Posterior vena cava (tissue), 2 donors: Measurements from ENCODE around the gene SGPP2. TPM values are rescaled to one million over a fixed set of nuclear protein-coding genes. Genes with fewer than 3 reads are reported as not detected.

Experiments used
- DNase-seq: peaks from one replicate; pipeline ENCODE4 v3.0.0-alpha.2; 2020; ENCODE audit warnings: low spot score
- intact Hi-C, 2 donors: fragments of 100-400 bp; cut with DNase I; formaldehyde crosslinking; loops; one replicate each; pipeline versions ENCODE4 v1.14.1 to v1.14.2; 2022 to 2023
- total RNA-seq, 2 donors: library from RNA; stranded (reverse); fragmentation: NEBNext Ultra II Directional; extraction: Animal tissue kit (Norgen Biotek cat#: 25700); gene quantifications; one replicate each; pipeline ENCODE4 v1.2.1, GENCODE V29; 2021
- donor health status: DM: yes; HTN: yes; CAD: no.
- donor health status: DM: yes; HTN: yes; CAD: no.

Gene SGPP2
- total RNA-seq, 2 donors from 2014 or later: not detected

- no peak for DNase-seq
- intact Hi-C loops: no loop called here
Observed at GRCh38 chr2:222456479-222457077, 32.2 kb downstream of the SGPP2 start.

DNA sequence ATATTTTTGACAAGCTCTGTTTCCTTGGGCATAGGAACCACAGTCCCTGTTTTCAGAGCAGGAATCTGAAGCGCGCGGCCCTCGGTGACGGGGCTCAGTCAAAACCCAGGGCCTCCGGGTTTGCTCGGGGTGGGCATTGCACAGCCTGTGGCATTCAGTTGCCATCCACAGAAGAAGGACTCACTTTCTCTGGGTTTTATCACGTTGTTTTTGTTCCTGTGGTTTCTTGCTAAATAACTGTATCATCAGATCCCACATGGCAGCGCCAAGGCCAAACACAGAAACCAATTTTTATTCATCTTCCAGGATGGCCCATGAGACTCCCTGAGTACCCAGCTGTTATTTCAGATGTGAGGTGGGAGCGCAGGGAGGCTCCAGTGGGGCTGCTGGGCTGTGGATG, 35.6 kb downstream of the SGPP2 start:
- intact Hi-C loops: no loop called here
- DNase-seq: no peak

DNA sequence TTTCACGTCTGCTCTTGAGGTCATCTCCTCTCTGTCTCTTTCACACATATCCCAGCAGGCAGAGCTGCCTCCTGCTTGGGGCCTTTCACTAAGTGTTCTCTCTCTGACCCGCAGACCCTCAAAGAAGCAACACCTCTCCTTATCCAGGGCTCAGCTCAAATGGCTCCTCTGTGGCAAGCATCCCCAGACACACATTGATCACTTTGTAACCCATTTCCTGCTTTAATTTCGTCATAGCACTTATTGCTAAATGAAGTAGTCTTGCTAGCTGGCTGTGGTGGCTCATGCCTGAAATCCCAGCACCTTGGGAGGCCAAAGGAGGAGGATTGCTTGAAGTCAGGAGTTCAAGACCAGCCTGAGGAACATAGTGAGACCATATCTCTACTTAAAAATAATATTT, 41.4 kb downstream of the SGPP2 start:
- no peak for DNase-seq
- intact Hi-C loops: no loop called here

GRCh38 chr2:222468346-222468745, 44.0 kb downstream of the SGPP2 start:
- DNase-seq: no peak
- intact Hi-C loops: no loop called here

GRCh38 chr2:222470802-222471468, 46.6 kb downstream of the SGPP2 start:
- DNase-seq: no peak
- intact Hi-C loops: no loop called here

GRCh38 chr2:222477962-222478608, 53.7 kb downstream of the SGPP2 start:
- intact Hi-C loops: no loop called here
- DNase-seq: no peak

- DNase-seq: no peak
- intact Hi-C loops: no loop called here
Observed at GRCh38 chr2:222479859-222480258, 55.5 kb downstream of the SGPP2 start.

- DNase-seq: no peak
- intact Hi-C loops: no loop called here
Observed at GRCh38 chr2:222480497-222480896, 56.2 kb downstream of the SGPP2 start.

DNA sequence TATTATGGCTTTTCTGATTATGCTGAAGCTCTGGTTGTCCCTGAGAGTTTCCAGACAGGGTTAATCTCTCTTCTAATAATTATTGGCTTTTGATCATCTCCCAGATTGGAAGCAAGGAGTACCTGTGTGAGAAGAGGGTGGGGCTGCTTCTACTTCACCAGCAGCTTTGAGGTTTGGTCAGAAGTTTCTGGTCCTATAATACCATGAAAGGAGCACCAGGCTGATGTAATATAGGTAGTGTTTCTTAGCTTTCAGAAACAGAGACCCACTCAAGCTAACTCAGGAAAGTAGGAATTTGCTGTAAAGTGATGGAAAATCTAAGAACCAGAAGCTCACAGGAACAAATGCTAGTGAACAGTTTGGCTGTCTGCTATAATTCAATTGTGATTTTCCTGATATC, 57.6 kb downstream of the SGPP2 start:
- no peak for DNase-seq
- intact Hi-C loops: no loop called here

DNA sequence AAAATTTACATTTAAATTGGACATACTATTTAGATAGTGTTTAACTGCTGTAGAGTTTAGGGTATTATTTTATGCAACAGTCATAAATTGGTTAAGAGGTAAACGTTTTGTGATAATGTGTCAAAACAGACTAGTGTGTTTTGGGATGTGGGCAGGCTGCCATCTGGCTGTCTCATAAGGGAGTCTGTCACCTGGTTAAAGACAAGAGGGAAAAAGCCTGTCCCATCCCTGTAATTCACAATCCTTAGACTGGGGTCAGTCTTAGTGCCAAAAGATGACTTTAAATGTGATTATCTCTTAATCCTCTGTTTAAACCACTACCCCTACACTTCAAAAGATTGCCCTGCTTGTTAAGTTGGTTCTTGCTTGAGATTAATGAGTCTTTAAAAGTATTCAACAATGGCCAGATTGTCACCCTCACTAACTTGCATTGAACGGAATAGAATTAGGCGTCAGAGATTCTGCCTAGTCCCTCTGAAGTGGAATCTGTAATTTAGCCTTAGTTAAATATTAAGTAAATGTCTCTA, 59.2 kb downstream of the SGPP2 start:
- intact Hi-C loops: no loop called here
- DNase-seq: no peak

GRCh38 chr2:222485367-222486211, 61.2 kb downstream of the SGPP2 start:
- no peak for DNase-seq
- intact Hi-C loops: no loop called here

DNA sequence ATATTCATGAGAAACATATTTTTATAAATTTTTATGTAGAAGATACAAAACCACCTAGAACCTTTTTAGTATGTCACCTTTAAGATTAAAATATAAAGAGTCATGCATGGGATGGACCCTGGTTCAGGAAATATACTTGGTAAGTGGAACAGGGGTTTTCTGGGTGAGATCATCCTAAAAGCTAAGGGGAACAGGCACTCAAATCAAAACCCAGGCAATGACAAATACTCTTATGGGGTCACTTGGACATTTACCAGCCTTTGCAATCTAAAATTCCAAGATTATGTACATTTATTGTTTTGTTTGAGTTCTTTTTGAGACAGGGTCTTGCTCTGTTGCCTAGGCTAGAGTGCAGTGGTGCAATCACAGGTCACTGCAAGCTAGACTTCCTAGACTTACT, 65.8 kb downstream of the SGPP2 start:
- intact Hi-C loops: no loop called here
- DNase-seq: no peak

DNA sequence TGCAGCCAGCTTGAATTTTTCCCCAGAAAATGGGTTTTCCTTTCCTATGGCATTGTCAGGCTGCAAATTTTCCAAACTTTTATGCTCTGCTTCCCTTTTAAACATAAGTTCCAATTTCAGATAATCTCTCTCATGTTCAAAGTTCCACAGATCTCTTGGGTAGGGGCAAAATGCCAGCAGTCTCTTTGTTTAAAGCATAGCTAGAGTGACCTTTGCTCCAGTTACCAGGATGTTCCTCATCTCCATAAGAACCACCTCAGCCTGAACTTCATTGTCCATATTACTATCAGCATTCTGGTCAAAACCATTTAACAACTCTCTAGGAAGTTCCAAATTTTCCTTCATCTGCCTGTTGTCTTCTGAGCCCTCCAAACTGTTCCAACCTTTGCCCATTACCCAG, 68.3 kb downstream of the SGPP2 start:
- intact Hi-C loops: no loop called here
- no peak for DNase-seq

- intact Hi-C loops: no loop called here
- DNase-seq: no peak
Observed at GRCh38 chr2:222494104-222494739, 69.9 kb downstream of the SGPP2 start.

- no peak for DNase-seq
- intact Hi-C loops: no loop called here
Observed at GRCh38 chr2:222495388-222495787, 71.0 kb downstream of the SGPP2 start.

DNA sequence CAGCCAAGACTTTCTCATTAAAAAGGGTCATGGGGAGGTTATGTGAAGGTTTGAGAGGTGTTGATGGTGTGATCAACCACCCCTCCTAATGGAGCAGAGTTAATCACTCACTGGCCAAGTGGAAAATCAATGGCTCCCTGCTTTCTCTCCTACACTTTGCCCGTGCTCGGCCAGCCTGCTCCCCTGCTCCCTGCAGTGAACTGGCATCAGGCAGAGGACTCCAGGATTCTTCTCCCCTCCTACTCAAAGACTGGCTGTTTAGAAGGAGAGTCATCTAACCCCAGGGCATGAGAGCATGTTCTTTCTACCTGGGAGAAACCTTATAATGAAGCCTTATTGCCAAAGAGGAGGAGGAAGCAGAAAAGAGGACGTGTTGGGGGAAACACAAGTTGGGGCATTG, 74.9 kb downstream of the SGPP2 start:
- intact Hi-C loops: no loop called here
- DNase-seq: no peak

- DNase-seq: no peak
- intact Hi-C loops: no loop called here
Observed at GRCh38 chr2:222504191-222504590, 79.8 kb downstream of the SGPP2 start.

DNA sequence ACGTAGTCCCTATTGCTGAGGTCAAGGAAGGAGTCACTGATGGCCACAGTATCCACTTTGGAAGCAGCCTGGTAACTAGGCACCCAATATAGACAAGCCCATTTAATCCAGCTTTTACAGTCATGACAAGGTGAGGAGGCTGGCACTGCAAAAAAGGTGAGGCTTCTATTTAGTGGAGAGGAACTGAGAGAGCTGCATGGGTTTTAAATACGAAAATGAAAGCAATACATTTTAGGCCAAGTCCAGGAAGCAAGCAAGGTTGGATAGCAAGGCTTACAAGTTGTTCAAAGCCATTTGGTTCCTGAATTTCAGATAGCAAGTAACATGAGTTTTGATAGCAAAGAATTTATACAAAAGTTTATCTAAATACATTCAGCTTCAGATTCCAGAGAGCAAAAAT, 80.4 kb downstream of the SGPP2 start:
- intact Hi-C loops: no loop called here

GRCh38 chr2:222506230-222506935, 82.0 kb downstream of the SGPP2 start:
- no peak for DNase-seq
- intact Hi-C loops: no loop called here

More for the DNA sequence above, 80.4 kb downstream of the SGPP2 start:
- DNase-seq: no peak
